GM18502 (cell line): ENCODE results near the gene ANO5.

ENCODE experiments used
- ATAC-seq: cut with Tn5 transposase; IDR thresholded peaks from one replicate; pipeline ENCODE4 v1.9.1; 2021; ENCODE audit warnings: mild to moderate bottlenecking; ENCODE audit not compliant: unreplicated experiment, poor library complexity

ANO5 gene, protein sequence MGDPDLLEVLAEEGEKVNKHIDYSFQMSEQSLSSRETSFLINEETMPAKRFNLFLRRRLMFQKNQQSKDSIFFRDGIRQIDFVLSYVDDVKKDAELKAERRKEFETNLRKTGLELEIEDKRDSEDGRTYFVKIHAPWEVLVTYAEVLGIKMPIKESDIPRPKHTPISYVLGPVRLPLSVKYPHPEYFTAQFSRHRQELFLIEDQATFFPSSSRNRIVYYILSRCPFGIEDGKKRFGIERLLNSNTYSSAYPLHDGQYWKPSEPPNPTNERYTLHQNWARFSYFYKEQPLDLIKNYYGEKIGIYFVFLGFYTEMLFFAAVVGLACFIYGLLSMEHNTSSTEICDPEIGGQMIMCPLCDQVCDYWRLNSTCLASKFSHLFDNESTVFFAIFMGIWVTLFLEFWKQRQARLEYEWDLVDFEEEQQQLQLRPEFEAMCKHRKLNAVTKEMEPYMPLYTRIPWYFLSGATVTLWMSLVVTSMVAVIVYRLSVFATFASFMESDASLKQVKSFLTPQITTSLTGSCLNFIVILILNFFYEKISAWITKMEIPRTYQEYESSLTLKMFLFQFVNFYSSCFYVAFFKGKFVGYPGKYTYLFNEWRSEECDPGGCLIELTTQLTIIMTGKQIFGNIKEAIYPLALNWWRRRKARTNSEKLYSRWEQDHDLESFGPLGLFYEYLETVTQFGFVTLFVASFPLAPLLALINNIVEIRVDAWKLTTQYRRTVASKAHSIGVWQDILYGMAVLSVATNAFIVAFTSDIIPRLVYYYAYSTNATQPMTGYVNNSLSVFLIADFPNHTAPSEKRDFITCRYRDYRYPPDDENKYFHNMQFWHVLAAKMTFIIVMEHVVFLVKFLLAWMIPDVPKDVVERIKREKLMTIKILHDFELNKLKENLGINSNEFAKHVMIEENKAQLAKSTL

DNA sequence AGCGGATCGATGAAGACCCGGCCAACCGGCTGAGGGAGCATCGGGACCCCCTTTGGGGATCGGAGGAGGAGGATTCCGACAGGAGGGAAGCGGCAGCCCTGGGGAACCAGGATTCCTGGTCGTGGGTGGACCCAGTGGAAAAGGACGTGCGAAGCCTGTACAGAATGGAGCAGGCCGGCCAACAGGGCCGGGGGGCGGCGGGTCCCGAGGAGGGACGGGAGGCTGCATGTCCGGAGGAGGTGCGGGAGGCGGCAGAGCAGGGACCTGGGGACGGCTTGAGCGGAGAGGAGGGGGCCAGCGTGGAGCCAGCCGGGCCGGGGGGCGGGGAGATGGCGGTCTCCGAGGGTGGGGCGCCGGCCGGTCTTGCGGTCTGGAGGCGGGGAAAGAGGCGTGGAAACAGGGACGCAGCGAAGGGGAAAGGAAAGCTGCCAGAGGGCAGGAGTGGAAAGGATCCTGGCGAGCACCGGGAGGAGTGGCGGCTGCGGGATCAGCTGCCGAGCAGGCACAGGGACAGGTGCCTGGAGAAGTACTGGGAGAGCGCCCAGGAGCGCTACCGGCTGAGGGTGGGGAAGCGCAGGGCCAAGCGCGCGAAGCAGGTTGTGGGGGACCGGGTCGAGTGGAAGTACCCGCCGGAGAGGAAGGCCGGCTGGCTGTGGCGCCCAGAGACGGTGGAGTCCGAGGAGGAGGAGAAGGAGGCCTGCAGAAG is at the start of gene ANO5:
Gene ANO5 (plus strand): TSS at position 444 of the 706 bp plus-strand sequence. CDS start 408 bp downstream, outside the sequence.
- ATAC-seq, result peak; percentile 59

DNA sequence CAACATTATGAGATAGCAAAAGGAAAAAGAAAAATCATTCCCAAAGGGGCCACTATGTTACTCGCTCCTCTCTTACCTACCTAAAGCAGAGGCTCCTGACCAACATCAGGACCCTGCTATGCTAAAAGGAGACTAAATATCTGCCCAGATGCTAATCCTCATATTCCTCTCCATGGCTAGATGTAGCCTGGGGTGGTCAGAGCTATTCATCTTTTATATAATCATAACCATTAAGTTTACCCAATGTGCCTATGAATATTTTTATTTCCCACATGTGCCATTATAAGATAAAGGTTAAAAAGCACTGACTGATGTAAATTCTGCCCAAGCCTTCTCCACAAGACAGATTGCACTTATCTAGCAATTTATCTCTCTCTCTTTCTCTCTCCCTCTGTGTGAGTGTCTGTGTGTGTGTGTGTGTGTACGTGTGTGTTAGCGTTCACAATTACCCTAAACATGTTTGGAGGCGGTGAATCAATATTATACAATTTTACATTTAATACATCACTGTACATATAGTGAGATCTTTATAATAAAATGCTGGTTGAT is 41.2 kb upstream of the ANO5 start:
- no peak for ATAC-seq

DNA sequence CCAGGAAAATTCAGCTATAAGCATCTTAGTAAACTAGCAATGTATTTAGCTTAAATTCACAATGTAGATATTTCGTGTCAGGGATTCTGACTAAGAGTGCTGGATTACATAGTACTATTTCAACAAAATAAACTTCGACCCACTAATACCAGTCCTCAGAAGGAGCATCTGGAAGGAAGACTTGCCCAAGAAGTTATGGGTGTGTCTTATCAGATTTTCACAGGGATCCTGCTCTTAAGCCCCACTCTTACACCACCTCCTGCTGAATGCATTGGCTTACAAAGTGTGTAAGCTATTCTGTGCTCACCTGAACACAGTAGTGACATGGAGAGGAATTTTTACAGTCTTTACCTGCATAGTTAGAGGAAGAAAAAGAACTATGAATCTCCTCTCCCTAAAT is 35.4 kb upstream of the ANO5 start:
- no peak for ATAC-seq

DNA sequence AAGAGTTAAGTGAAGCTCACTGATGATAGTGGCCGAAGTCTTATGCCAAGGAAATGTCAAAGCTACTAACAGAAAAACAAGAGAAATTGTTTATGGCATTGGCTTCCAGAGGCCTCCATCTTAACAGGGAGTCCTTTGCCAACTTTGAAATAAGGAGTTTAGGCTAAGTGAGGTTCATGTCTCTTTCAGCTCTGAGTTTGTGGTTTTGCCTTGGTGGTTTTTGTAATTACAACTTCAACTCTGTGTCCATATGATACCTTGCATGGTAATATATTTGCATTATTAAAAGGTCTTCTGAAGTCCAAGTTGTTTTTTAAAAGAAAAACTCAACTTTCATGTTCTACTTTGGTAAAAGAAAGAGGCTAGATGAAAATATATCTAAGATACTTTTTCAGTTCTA is 31.4 kb upstream of the ANO5 start:
- ATAC-seq, result no peak

DNA sequence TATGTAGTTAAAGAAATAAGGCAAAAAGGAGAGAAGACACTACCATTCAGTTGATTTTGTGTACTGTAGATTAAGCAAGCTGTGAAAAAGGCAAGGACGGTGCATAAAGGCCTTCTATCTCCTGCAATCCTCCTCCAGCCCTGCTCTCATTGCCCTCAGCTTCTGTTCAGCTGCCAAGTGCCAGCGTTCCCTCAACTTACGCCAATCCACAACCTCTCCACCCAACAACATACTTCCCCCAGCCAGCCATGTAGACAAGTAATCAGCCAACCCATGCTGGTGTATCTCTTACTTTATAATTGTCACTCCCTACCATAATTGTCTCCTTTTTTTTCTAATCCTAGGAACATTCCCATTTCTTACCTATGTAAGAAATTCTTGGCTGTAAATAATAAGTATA is 30.1 kb upstream of the ANO5 start:
- ATAC-seq, result no peak

DNA sequence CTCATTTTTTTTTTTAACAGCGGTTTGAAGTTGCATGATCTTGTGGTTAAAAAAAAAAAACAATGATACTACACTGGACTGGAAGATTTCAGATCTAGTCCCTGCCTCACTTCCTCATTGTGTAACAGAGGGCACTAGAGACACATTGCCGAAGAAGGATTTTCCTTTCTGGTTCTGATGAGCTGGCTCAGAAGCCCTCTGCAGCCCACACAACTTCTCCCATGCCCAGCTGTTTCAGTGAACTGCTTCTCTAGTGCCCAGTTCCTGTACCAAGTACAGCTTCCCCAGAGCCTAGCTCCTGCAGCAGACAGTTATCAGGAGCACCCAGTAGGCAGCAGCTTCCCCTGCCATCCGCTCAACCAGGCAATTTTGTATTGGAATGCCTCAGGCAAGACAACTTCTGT is 29.5 kb upstream of the ANO5 start:
- ATAC-seq, result peak; percentile 87

DNA sequence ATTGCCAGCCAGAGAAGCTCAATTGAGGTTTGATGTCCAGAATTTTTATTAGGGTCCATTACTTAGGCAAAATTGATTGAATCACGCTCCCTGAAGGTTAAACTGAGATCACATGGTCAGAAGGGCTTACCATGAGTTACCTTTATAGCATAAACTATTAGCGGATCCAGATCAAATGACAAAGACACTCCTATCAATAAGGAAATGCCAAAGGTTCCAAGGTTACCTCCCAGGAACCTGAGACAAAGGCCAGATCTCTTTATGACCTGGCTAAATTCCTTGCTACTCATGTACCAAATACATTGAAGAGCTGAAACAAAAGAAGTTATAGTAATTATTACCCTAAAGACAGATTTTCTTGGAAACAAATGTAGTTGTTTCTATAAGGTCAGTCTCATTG is 27.8 kb upstream of the ANO5 start:
- ATAC-seq, result no peak

DNA sequence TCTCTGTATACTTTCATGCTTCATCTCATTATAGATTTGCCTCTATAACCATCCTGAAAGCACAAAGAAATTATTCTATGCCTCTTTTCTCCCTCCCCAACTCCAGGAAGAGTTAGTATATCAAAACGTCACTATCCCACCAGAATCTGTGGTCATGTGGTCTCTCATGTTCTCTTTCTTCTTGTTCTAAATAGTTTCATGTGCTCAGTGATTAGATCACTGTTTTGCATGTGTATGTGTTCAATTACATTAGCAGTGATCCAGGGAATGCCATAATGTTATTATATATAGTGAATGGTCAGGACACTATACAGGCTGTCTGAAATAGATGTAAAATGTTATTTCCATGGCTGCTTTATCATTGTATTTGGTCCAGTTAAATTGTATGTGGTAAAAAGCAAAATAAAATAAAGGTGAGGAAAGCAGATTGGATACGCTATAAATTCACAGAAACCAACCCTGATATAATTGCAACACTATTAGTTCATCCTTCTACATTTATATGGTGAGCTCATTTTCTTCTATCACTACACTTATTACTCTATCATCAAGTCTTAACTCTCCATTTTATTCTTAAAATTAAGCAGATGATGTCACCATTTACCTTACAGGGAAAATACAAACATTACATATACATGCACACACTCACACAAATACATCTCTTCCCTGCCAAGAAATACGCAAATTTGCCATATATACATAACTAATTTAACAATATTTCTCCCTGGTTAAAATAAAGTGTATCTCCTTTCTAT is 26.9 kb upstream of the ANO5 start:
- ATAC-seq, result no peak

DNA sequence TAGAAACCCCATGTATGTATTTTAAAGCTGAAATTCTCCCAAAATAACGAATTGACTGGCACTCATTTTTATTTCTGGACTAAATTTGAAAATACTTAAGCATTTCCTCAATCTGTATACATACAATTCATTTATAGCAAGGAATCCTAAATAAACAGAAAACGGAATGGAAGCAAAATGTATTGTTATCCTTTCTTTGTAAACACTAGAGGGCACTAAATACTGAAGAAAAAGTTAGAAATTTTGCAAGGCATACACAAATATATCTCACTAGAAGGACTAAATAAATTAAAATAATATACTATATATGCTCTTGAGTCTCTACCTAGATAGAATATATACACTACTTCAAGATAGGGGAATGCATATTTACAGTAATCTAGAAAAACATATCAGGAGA is 23.1 kb upstream of the ANO5 start:
- ATAC-seq, result no peak

DNA sequence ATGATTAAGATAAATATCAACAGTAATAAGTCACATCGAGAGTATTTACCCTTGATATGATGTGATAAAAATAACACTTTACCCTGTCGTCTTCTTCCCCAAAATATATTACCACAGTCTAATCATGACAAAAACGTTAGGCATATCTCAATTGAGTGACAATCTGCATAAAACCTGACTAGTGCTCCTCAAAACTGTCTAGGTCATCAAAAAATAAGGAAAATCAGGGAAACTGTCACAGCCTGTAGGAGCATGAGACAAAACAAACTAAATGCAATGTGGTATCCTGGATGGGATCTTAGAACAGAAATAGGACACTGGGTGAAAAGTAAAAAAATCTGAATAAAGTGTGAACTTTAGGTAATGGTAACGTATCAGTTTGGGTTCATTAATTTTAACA is 19.4 kb upstream of the ANO5 start:
- no peak for ATAC-seq

DNA sequence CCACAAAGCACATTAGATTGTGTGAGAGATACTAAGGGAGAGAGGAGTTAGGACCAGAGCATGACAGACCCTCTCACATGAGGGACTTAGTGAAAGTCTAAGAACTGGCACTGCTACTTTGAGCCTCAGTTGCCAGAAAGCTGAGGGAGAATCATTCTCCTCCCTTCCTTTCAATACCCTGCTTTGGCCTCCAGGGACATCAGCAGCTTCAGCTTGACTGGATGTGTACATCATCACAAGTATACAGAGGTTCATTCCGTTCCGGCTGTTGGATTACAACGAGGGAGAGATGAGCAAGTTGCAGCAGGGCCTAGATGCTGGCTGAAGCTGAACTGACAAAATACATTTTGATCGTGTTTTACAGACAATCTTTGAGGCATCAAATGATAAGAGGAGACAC is 15.7 kb upstream of the ANO5 start:
- ATAC-seq, result no peak

DNA sequence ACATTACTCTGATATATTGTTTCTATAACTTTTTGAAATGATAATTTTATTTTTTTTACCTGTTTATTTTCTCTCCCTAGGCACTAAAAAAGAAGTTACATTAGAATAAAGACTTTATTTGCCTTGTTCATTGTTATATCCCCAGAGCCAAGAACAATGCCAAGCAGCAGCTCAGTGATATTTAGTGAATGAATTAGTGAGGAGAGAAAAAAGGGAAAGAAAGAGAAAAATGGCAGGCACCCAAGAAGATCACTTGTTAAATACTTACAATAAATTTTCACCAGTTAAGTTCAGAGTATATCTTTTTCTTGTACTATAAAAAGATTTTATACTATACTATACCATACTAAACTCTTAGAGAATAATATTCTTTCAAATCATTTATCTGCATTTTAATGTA is 13.3 kb upstream of the ANO5 start:
- no peak for ATAC-seq

DNA sequence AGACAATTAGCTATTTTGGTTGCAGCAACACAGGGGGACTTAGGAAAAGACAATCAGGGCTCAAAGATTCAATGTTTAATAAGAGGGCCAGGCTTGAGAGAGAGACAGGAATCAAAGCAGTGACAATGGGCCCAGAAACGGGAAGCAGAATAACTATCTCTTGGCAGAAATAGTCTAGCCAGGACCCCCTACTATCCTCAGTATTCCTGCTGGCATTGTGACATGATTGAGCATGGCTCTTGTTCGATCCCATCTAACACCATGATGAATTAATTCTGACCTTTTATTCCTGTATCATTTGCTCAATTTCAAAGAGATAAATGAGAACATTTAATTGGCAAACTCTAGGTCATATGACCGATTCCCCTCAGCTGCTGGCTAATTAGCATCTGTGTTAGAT is 12.8 kb upstream of the ANO5 start:
- no peak for ATAC-seq

DNA sequence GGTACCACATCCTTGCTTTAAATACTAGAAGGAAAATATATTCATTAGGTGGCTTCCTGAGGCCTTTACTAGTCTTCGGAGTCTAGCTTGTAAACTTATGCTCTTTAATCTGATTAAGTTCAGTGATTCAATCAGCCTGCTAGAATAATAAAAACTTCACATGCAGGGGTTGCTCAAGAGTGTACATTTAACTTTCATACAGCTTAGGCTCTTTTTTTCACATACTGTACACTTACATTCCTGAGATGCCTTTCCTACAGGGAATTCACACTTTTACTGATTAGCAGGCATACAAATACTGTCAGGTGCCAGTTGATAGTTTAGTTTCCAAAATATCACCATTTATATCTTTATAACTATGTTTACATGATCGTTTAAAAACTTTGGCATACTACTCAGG is 3.2 kb upstream of the ANO5 start:
- no peak for ATAC-seq

DNA sequence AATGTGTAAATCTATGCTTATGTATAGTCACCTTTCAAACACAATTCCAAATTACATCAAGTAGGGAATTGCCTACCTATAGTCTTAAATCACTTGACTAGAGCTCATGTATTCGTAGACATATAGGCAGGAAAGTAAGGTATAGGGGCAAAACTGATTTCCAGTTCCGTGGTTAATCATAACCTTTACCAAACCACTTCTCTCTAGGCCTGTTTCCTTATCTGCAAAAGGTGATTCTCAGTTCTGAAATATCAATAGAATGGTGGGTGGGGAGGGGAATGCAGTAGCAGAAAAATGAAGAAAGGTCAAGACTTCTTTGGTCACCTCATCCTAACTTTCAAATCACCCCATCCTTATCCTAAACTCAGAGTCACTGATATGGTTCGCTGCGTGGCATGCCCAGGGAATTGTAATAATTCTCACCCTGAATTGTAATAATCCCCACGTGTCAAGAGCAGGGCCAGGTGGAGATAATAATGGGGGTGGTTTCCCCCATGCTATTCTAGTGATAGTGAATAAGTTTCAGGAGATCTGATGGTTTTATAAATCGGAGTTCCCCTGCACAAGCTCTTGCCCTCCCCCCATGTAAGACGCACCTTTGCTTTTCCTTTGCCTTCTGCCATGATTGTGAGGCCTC is 1.9 kb upstream of the ANO5 start:
- ATAC-seq, result peak; percentile 32

DNA sequence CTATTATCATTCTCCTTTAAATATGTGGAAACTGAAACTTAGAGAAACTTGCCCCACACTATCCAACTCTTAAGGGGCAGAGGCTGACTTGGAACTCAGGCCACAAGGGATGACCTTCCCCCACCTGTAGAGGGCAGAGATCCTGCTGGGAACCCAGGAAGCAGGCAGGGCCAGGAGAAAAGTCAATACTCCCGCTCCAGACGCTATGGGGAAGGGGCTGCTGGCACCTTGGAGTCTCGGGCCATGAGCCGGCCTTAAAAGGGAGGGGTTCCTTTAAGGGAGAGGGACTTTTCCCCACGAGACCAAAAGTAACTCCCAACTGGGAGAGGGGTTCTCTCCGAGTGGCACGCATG is 620 bp upstream of the ANO5 start:
- ATAC-seq, result no peak

DNA sequence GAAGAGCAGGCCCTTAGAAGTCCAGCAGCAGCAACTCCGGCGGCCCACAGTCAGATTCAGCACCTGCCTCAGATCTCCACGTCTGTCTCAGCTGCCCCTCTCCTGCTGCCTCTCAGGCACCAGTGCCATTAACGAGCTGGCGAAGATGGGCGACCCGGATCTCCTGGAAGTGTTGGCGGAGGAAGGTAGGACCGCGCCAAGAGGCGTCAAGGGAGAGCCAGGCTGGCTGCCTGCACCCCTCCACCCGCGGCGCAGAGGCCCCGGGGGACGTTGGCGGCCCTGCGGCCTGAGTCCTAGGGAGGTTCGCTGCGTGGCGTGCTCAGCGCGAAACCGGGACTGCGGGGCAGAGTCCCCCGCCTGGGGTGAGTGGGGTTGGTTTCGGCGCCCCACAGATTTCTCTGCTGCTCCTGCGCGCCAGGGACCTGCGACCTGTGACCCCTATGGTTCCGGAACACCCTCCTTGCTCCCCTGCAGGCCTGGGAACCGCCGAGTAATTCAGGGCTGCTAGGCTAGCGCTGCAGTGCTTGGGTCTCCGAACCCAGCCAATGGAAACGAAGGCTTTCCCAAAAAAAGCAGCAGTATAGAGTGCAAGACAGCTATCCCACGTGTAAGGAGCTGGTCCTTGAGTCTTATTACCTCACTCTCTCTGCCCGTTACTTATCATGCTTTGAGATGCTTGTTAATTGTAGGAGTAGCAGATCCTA is 615 bp downstream of the ANO5 start:
- peak; percentile 45 for ATAC-seq

DNA sequence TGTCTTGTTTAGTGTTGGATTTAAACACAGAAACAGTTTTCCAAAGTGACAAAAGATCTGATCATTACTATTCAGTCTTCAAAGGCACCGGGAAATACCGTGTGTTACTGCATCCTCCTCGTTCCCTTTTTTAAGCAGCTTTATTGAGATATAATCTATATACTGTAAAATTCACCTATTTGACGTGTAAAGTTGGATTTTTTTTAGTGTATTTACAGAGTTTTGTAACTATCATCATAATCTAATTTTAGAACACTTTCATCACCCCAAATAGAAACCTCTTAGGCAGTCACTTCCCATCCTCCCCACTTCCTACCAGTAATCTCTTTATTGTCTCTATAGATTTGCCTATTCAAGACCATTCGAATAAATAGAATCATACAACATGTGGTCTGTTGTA is 1.4 kb downstream of the ANO5 start:
- no peak for ATAC-seq

DNA sequence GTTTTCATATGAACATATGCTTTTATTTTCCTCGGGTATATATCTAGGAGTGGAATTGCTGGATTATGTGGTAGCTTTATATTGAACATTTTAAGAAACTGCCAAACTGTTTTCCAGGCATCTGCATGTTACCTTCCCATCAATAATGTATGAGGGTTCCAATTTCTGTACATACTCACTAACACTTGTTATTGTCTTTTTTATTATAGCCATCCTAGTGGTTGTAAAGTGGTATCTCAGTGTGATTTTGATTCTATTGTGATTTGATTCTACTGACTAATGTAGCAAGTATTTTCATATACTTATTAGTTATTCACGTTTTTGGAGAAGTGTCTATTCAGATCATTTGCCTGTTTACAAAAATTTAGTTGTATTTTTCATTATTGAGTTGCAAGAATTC is 2.0 kb downstream of the ANO5 start:
- no peak for ATAC-seq
